GM15510 (cell line): ENCODE results near the gene CDH4.

Experiments
- POLR2A ChIP-seq: IDR thresholded peaks from 3 replicates; pipeline ENCODE4 v1.6.1; 2011; ENCODE audit warnings: borderline replicate concordance; ENCODE audit not compliant: insufficient read length; ENCODE audit errors: extremely low read depth

The CDH4 gene

GRCh38 chr20:61896058-61896961 is 644.2 kb downstream of the CDH4 start:
- no peak for TF ChIP-seq POLR2A

- TF ChIP-seq POLR2A = no peak
Measured at GRCh38 chr20:61897401-61898295, 645.6 kb downstream of the CDH4 start.

- no peak for TF ChIP-seq POLR2A
Measured at GRCh38 chr20:61898405-61898804, 646.3 kb downstream of the CDH4 start.

- no peak for TF ChIP-seq POLR2A
Measured at GRCh38 chr20:61900011-61900944, 648.2 kb downstream of the CDH4 start.

- no peak for TF ChIP-seq POLR2A
Measured at GRCh38 chr20:61900945-61901293, 648.9 kb downstream of the CDH4 start.

- TF ChIP-seq POLR2A = no peak
Measured at GRCh38 chr20:61901392-61902220, 649.5 kb downstream of the CDH4 start.

GRCh38 chr20:61902221-61902869 is 650.3 kb downstream of the CDH4 start:
- no peak for TF ChIP-seq POLR2A

- TF ChIP-seq POLR2A = no peak
Measured at GRCh38 chr20:61903575-61904340, 651.7 kb downstream of the CDH4 start.

- no peak for TF ChIP-seq POLR2A
Measured at GRCh38 chr20:61904456-61904855, 652.4 kb downstream of the CDH4 start.

- no peak for TF ChIP-seq POLR2A
Measured at GRCh38 chr20:61905781-61906523, 653.9 kb downstream of the CDH4 start.

- TF ChIP-seq POLR2A = no peak
Measured at GRCh38 chr20:61907081-61907891, 655.2 kb downstream of the CDH4 start.
